Tibial nerve (tissue), 4 donors: ENCODE measurements around the gene TEF. TPM values are rescaled to one million over a fixed set of nuclear protein-coding genes. Genes with fewer than 3 reads are reported as not detected.
"Not testable (repeated sequence)": the region's sequence is repeated elsewhere in the genome, so short reads cannot be mapped to it uniquely, and the experiment has no call there.

Source experiments
- DNase-seq, 2 donors: peaks; one replicate each; pipeline ENCODE4 v3.0.0-alpha.2; 2019; ENCODE audit warnings: low spot score in 2 of 2
- H3K27ac ChIP-seq, 4 donors: fragments of 200-600 bp; sonication (generic) in 3 of 4; one replicate each; pipeline ENCODE4 v1.5.1; 2017 to 2019; ENCODE audit warnings: mild to moderate bottlenecking in 1 of 4
- H3K27me3 ChIP-seq, 2 donors: fragments of 200-600 bp; sonication (generic) in 1 of 2; one replicate each; pipeline versions ENCODE4 v1.5.1 to v1.6.0; 2017 to 2019
- H3K36me3 ChIP-seq, 3 donors: fragments of 200-600 bp; sonication (generic); one replicate each; pipeline ENCODE4 v1.5.1; 2018 to 2019
- H3K4me1 ChIP-seq, 4 donors: fragments of 200-600 bp; sonication (generic) in 3 of 4; one replicate each; pipeline ENCODE4 v1.5.1; 2017 to 2019
- H3K4me3 ChIP-seq, 4 donors: fragments of 200-600 bp; sonication (generic) in 3 of 4; one replicate each; pipeline ENCODE4 v1.5.1; 2017 to 2019; ENCODE audit warnings: mild to moderate bottlenecking in 1 of 4, moderate library complexity in 1 of 4
- H3K9me3 ChIP-seq, 4 donors: fragments of 200-600 bp; sonication (generic) in 3 of 4; one replicate each; pipeline ENCODE4 v1.5.1; 2017 to 2019
- EP300 ChIP-seq, 2 donors: sonication (generic); formaldehyde crosslinking; IDR thresholded peaks; one replicate each; pipeline ENCODE4 v1.6.1; 2017; ENCODE audit warnings: antibody characterized with exemption in 2 of 2, mild to moderate bottlenecking in 1 of 2
- POLR2A ChIP-seq, 2 donors: fragments of 450-650 bp; IDR thresholded peaks; one replicate each; pipeline ENCODE4 v1.6.1; 2017; ENCODE audit warnings: antibody characterized with exemption in 2 of 2, mild to moderate bottlenecking in 2 of 2, moderate library complexity in 2 of 2
- WGBS, 2 donors: methylation state at CpG; one replicate each; pipeline ENCODE4 v1.1.5; 2018; 5-methylcytosine and 5-hydroxymethylcytosine counted together
- total RNA-seq, 4 donors: library from RNA; depleted of rRNA; stranded (reverse); fragments of >200 nt; gene quantifications; one replicate each; pipeline ENCODE4 v1.1.0, GENCODE V29; 2016
- TF ChIP-seq, protein P1 (sequence below), 5 experiments: fragments of 200-600 bp in 3 of 5; fragments of 450-650 bp in 2 of 5; sonication (generic) in 3 of 5; IDR thresholded peaks; one replicate each; pipeline ENCODE4 v1.5.1; 2016 to 2019; ENCODE audit warnings: antibody characterized with exemption in 5 of 5, mild to moderate bottlenecking in 3 of 5, moderate library complexity in 2 of 5

TEF gene
- total RNA-seq, 4 donors from 2014 or later: 20.1 to 49.4 (median 43.9) TPM

DNA sequence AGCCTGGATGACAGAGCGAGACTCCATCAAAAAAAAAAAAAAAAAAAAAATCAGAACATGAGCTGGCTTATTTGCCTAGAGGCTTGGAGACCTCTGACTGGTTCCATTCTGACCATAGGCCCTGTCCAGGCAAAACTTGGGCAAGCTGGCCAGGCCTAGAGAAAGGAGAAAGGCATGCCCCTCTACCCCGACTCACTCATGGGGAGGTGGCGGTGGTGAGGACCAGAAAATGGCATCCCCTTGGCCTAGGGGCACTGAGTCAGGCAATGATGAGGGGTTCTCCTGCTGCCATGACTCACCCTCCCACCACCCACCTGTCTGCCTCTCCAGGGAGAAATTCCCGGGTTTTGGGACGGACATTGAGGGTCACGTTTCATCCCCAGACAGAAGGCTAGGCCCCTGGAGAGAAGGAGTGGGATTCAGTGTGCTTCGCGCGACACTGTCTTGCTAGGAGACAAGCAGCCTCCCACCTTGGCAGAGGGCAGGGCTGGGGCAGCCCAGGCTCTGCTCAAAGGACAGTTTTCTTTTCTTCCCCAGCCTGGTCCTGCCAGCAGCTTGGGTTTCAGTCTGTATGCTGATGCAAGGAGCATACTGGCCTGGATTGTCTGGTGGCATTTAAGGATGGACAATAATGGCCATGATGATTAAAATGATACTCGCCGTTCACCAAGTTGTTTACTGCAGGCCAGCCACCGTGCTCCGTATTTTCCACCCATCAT, 47.6 kb downstream of the TEF start:
- peaks cover 0 to 66% (median 0%) of the 10 kb centered on the region in 3 donors for H3K36me3 ChIP-seq
- no peak overlapping the region for H3K4me3 ChIP-seq
- TF ChIP-seq POLR2A (IDR thresholded peaks at IDR 0.05): no peak
- TF ChIP-seq, protein P1, sequence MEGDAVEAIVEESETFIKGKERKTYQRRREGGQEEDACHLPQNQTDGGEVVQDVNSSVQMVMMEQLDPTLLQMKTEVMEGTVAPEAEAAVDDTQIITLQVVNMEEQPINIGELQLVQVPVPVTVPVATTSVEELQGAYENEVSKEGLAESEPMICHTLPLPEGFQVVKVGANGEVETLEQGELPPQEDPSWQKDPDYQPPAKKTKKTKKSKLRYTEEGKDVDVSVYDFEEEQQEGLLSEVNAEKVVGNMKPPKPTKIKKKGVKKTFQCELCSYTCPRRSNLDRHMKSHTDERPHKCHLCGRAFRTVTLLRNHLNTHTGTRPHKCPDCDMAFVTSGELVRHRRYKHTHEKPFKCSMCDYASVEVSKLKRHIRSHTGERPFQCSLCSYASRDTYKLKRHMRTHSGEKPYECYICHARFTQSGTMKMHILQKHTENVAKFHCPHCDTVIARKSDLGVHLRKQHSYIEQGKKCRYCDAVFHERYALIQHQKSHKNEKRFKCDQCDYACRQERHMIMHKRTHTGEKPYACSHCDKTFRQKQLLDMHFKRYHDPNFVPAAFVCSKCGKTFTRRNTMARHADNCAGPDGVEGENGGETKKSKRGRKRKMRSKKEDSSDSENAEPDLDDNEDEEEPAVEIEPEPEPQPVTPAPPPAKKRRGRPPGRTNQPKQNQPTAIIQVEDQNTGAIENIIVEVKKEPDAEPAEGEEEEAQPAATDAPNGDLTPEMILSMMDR (IDR thresholded peaks at IDR 0.05): no peak
- no peak for TF ChIP-seq EP300 (IDR thresholded peaks at IDR 0.05)
- 77 to 78% methylated on average over 13 of the region's 13 CpGs for WGBS, 2 donors
- peak overlapping the region in 2 of 4 donors; percentile 26 to 58 for H3K27ac ChIP-seq
- H3K27me3 ChIP-seq: no peaks in the 10 kb centered on the region
- no peak for DNase-seq
- peaks cover 0 to 28% (median 13%) of the 10 kb centered on the region in 4 donors for H3K4me1 ChIP-seq
- H3K9me3 ChIP-seq: no peaks in the 10 kb centered on the region

- H3K4me3 ChIP-seq: no peak overlapping the region
- H3K36me3 ChIP-seq: peaks cover 0 to 68% (median 0%) of the 10 kb centered on the region in 3 donors
- peaks cover 0 to 33% (median 18%) of the 10 kb centered on the region in 4 donors for H3K4me1 ChIP-seq
- H3K27me3 ChIP-seq: no peaks in the 10 kb centered on the region
- WGBS, 2 donors: 96 to 98% methylated on average over 8 of the region's 8 CpGs
- no peaks in the 10 kb centered on the region for H3K9me3 ChIP-seq
- peak overlapping the region in 2 of 4 donors; percentile 26 to 58 for H3K27ac ChIP-seq
- no peak for DNase-seq
- no peak for TF ChIP-seq POLR2A (IDR thresholded peaks at IDR 0.05)
- TF ChIP-seq, protein P1 (IDR thresholded peaks at IDR 0.05): no peak
- TF ChIP-seq EP300 (IDR thresholded peaks at IDR 0.05): no peak
These were observed 48.2 kb downstream of the TEF start for GRCh38 chr22:41429951-41430332.

GRCh38 chr22:41431656-41432055, 49.9 kb downstream of the TEF start:
- DNase-seq: no peak
- Histone ChIP-seq H3K36me3 (peaks cover 3 to 69% (median 15%) of the 10 kb centered on the region in 3 donors), H3K9me3 (no peaks in the 10 kb centered on the region), H3K4me1 (peaks cover 0 to 50% (median 29%) of the 10 kb centered on the region in 4 donors), H3K4me3 (no peak overlapping the region), H3K27me3 (no peaks in the 10 kb centered on the region), H3K27ac (peak overlapping the region in 2 of 4 donors; percentile 56 to 60)
- TF ChIP-seq, protein P1 (IDR thresholded peaks at IDR 0.05): no peak
- TF ChIP-seq POLR2A (IDR thresholded peaks at IDR 0.05) (no peak), EP300 (IDR thresholded peaks at IDR 0.05) (no peak)
- WGBS, 2 donors: 79 to 80% methylated on average over 4 to 6 of the region's 6 CpGs

DNA sequence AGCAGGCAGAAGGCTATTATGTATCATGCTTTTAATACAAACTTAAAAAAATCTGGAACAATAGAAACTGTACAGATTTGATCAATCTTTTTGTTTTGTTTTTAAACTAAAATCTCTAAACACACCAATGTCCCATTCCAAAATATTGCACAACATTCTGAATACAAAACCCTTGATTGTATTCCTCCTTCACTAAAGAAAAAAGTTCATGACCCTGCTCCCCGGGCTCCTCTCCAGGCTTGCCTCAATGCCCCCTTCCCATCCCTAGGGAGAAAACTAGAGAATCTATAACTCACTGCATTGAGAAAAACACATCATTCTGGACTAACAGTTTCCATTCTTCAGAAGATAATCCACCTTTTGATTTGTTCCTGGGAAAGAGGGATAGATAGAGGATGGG, 51.7 kb downstream of the TEF start:
- not testable (repeated sequence) for H3K9me3 ChIP-seq, H3K4me3 ChIP-seq, H3K27me3 ChIP-seq, DNase-seq
- 30 to 31% methylated on average over 1 of the region's 1 CpG for WGBS, 2 donors
- peaks cover 0 to 65% (median 31%) of the 10 kb centered on the region in 4 donors for H3K4me1 ChIP-seq
- peak overlapping the region in 3 of 4 donors; percentile 45 to 77 (median 56) for H3K27ac ChIP-seq
- peaks cover 3 to 72% (median 19%) of the 10 kb centered on the region in 3 donors for H3K36me3 ChIP-seq

DNA sequence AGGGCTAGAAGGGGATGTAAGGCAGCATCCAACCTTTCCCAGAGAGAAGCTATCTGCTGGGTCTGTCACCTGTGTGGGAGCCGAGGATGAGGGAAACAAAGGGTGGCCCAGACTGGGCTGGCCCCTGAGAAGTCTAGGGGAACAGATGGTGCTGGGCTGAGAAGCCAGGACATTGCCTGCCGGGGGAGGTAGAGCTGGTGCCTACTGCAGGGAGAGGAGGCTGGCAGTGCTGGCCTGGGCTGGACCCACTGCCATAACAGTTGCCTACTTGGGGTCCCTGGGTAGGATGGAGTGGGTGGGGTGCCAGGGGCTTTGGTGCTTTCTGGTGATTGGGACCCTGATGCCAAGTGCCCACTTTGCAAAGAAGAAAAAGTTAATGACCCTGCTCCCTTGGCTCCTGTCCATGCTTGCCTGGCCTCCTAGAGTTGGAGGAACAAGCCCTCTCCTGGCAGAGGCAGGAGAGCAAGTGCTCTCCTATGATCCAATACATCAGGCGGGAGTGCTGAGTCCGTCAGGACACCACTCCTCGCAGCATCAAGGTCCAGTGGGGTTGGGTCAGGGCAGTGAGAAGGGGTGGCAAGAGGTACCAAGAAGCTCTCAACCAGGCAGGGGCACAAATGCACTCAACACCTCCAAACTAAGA, 52.7 kb downstream of the TEF start:
- WGBS, 2 donors: 63 to 71% methylated on average over 4 to 5 of the region's 5 CpGs
- H3K36me3 ChIP-seq: peaks cover 3 to 72% (median 19%) of the 10 kb centered on the region in 3 donors
- not testable (repeated sequence) for DNase-seq

DNA sequence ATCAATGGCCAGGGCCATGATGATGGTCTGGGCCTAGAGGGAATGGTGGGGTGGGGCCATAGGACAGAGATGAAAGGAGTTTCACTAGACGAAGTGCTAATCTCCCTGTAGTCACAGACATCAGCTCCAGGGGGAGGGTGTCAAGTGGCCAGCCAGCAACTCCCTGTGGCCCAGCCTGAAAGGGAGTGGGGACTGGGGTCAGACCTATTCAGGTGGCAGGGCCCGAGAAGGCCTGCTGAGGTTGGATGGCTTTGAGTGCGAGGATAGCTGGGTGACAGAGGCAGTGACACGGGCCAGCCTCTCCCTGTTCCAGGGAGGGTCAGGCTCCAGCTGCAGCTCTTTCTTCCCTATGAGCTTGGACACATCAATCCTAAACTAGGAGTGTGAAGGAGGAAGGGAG, 53.8 kb downstream of the TEF start:
- H3K27me3 ChIP-seq: no peaks in the 10 kb centered on the region
- no peak overlapping the region for H3K4me3 ChIP-seq
- TF ChIP-seq EP300 (IDR thresholded peaks at IDR 0.05): no peak
- TF ChIP-seq, protein P1 (IDR thresholded peaks at IDR 0.05): no peak
- no peak for TF ChIP-seq POLR2A (IDR thresholded peaks at IDR 0.05)
- H3K27ac ChIP-seq: peak overlapping the region in 3 of 4 donors; percentile 1 to 77 (median 60)
- H3K9me3 ChIP-seq: no peaks in the 10 kb centered on the region
- WGBS, 2 donors: 62 to 67% methylated on average over 4 of the region's 4 CpGs
- H3K4me1 ChIP-seq: peaks cover 0 to 86% (median 41%) of the 10 kb centered on the region in 4 donors
- no peak for DNase-seq
- H3K36me3 ChIP-seq: peaks cover 3 to 72% (median 19%) of the 10 kb centered on the region in 3 donors

More for the DNA sequence above, 52.7 kb downstream of the TEF start:
- not testable (repeated sequence) for H3K4me3 ChIP-seq, H3K9me3 ChIP-seq, H3K27me3 ChIP-seq
- H3K27ac ChIP-seq: peak overlapping the region in 3 of 4 donors; percentile 1 to 77 (median 60)
- peaks cover 0 to 75% (median 36%) of the 10 kb centered on the region in 4 donors for H3K4me1 ChIP-seq
